ENCODE measurements around the gene ARSG. TPM values are rescaled to one million over a fixed set of nuclear protein-coding genes. Genes with fewer than 3 reads are reported as not detected.
A peak's percentile ranks its signal among the peaks of the same experiment; 100 is the strongest.

ARSG gene
- total RNA-seq, 1 donor: 7.6 TPM

- H3K9me3 ChIP-seq (ENCODE audit: low read depth, low read length): no peaks in the 10 kb centered on the region
- H3K79me2 ChIP-seq (ENCODE audit: insufficient read depth, low read length): no peaks in the 10 kb centered on the region
- H4K20me1 ChIP-seq (ENCODE audit: insufficient read depth, low read length): no peaks in the 10 kb centered on the region
- H3K4me3 ChIP-seq (ENCODE audit: insufficient read depth, low read length): no peak overlapping the region
- H3K4me1 ChIP-seq (ENCODE audit: insufficient read depth, low read length): peaks cover 4% of the 10 kb centered on the region
- no peak for DNase-seq (ENCODE audit: insufficient read length, low spot score, missing footprints)
- no peaks in the 10 kb centered on the region for H3K36me3 ChIP-seq (ENCODE audit: insufficient read depth, low read length)
- peaks cover 11% of the 10 kb centered on the region for H3K27me3 ChIP-seq (ENCODE audit: insufficient read depth, low read length)
- no peak overlapping the region for H3K4me2 ChIP-seq (ENCODE audit: insufficient read depth, low read length)
- no peak for TF ChIP-seq CTCF (IDR thresholded peaks at IDR 0.05; ENCODE audit: extremely low read depth, low read depth, low read length)
- H2AFZ ChIP-seq (ENCODE audit: low read length): no peak overlapping the region
- H3K27ac ChIP-seq (ENCODE audit: low read depth, low read length): no peak overlapping the region
These were observed 172.1 kb downstream of the ARSG start for GRCh38 chr17:68463211-68464019.

GRCh38 chr17:68468334-68468733 is 177.0 kb downstream of the ARSG start:
- H3K79me2 ChIP-seq (ENCODE audit: insufficient read depth, low read length): no peaks in the 10 kb centered on the region
- H3K4me1 ChIP-seq (ENCODE audit: insufficient read depth, low read length): peaks cover 8% of the 10 kb centered on the region
- no peak overlapping the region for H3K4me3 ChIP-seq (ENCODE audit: insufficient read depth, low read length)
- H3K4me2 ChIP-seq (ENCODE audit: insufficient read depth, low read length): peak overlapping the region; percentile 34
- no peak for DNase-seq (ENCODE audit: insufficient read length, low spot score, missing footprints)
- no peak for TF ChIP-seq CTCF (IDR thresholded peaks at IDR 0.05; ENCODE audit: extremely low read depth, low read depth, low read length)
- H3K36me3 ChIP-seq (ENCODE audit: insufficient read depth, low read length): no peaks in the 10 kb centered on the region
- H3K9me3 ChIP-seq (ENCODE audit: low read depth, low read length): no peaks in the 10 kb centered on the region
- H4K20me1 ChIP-seq (ENCODE audit: insufficient read depth, low read length): no peaks in the 10 kb centered on the region
- H3K27me3 ChIP-seq (ENCODE audit: insufficient read depth, low read length): no peaks in the 10 kb centered on the region
- H2AFZ ChIP-seq (ENCODE audit: low read length): peak overlapping the region; percentile 68
- H3K27ac ChIP-seq (ENCODE audit: low read depth, low read length): peak overlapping the region; percentile 32

- DNase-seq (ENCODE audit: insufficient read length, low spot score, missing footprints): no peak
- H3K36me3 ChIP-seq (ENCODE audit: insufficient read depth, low read length): no peaks in the 10 kb centered on the region
- H3K4me3 ChIP-seq (ENCODE audit: insufficient read depth, low read length): no peak overlapping the region
- no peaks in the 10 kb centered on the region for H3K79me2 ChIP-seq (ENCODE audit: insufficient read depth, low read length)
- H3K27ac ChIP-seq (ENCODE audit: low read depth, low read length): peak overlapping the region; percentile 32
- H4K20me1 ChIP-seq (ENCODE audit: insufficient read depth, low read length): no peaks in the 10 kb centered on the region
- H3K4me2 ChIP-seq (ENCODE audit: insufficient read depth, low read length): no peak overlapping the region
- H3K27me3 ChIP-seq (ENCODE audit: insufficient read depth, low read length): no peaks in the 10 kb centered on the region
- no peak overlapping the region for H2AFZ ChIP-seq (ENCODE audit: low read length)
- H3K9me3 ChIP-seq (ENCODE audit: low read depth, low read length): no peaks in the 10 kb centered on the region
- no peak for TF ChIP-seq CTCF (IDR thresholded peaks at IDR 0.05; ENCODE audit: extremely low read depth, low read depth, low read length)
- peaks cover 8% of the 10 kb centered on the region for H3K4me1 ChIP-seq (ENCODE audit: insufficient read depth, low read length)
These were observed 177.5 kb downstream of the ARSG start for GRCh38 chr17:68468788-68469187.

Small RNA genes lying within 50 kb of the gene (small RNA-seq; reads per million reads assigned to genes)
- not detected for gene MIR635

Other genes with a start within 250 kb of the ARSG start
- 80.3 and 84.0 TPM in 2 replicates for gene AMZ2, start 43.5 kb upstream of the ARSG start, total RNA-seq
- 1.4 and 3.8 TPM in 2 replicates for gene SLC16A6, start 368 bp upstream of the ARSG start, total RNA-seq
- 190 and 220 TPM in 2 replicates for gene WIPI1, start 166.0 kb downstream of the ARSG start, total RNA-seq
- 234 and 259 TPM in 2 replicates for gene PRKAR1A, start 220.9 kb downstream of the ARSG start, total RNA-seq